Hematopoietic multipotent progenitor cell treated with erythropoietin and hydrocortisone succinate and interleukin-3 and kit ligand, for 8 days (in vitro differentiated cells): ENCODE results near the gene EPSTI1.

ENCODE experiments used
- DNase-seq: peaks from one replicate; pipeline ENCODE4 v3.0.0-alpha.2; 2015

EPSTI1 gene

GRCh38 chr13:42969565-42970172 lies 22.4 kb downstream of the EPSTI1 start:
- peak; percentile 84 for DNase-seq

- no peak for DNase-seq
These were observed 23.1 kb downstream of the EPSTI1 start for GRCh38 chr13:42968906-42969305.

DNA sequence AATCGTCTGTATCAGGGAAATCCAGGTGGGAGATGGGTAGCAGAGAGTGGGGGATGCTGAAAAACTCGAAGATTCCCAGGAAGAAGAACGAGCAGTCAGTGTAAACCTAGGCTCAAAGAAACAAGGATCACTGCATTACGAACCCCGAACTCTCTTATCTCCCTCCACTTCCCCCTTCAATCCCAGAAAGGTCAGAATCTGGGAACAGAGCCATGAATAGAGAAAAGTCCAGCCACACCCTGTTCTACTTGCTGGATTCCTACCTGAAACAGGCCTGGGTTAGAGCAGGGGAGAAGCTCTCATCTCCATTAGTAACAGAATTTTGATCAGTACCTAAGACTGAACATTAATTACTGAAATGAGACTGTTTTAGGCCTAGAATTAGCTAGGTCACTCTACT lies 24.4 kb downstream of the EPSTI1 start:
- no peak for DNase-seq

- no peak for DNase-seq
These were observed 26.8 kb downstream of the EPSTI1 start for GRCh38 chr13:42965281-42965680.

DNA sequence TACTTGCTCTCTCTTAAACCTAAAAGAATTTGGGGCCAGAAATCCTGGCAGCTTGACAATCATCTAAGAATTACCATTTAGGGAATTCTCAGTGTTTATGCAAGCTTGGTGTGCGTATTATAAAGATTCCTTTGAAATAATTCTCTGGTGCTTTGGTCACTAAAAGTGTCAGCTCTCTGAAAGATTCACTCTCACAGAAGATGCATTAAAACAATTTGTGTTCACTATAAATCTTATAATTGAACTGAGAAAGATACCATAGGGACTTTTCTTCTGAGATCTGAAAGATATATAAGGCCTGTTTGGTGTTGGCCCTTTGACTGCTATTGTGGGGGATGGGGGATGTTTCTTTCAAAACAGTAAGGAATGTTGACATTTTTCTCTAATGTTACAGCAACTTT lies 27.3 kb downstream of the EPSTI1 start:
- no peak for DNase-seq

GRCh38 chr13:42959615-42960014 lies 32.4 kb downstream of the EPSTI1 start:
- DNase-seq, result no peak

DNA sequence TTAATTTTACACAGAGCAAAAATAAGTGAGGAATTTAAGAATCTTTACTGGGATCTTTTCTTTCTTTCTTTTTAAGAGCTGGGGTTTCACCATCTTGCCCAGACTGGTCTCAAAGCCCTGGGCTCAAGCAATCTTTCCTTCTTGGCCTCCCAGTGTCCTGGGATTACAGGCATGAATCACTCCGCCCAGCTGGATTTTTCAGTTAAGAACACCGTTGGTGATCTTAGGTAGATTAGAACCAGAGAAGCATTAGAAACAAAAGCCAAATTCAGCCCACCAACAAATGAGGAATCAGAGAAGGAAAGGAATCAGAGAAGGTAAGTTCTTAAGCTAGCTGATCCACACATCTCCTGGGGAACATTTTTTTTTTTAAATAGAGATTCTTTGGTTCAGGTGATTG lies 34.2 kb downstream of the EPSTI1 start:
- DNase-seq, result no peak

- DNase-seq, result no peak
These were observed 41.9 kb downstream of the EPSTI1 start for GRCh38 chr13:42950181-42950580.

DNA sequence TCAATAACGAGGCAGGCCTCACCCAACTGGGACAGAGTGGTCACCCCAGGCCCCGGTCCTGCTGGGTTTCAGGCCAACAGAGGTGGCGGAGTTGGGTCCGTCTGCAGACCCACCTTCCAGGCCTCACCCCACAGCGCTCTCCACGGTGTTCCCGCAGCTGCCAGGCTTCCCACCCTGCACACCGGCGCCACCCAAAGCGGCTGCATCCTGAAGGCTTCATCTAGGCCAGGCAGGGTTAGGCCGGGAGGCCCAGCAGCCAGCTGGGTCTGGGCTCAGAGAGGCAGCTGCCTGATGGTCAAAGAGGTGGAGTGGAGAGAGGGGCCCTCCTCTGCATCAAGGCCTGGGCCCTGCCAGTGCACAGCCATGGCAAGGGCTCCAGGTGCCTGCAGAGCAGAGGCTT lies 44.1 kb downstream of the EPSTI1 start:
- DNase-seq, result no peak

DNA sequence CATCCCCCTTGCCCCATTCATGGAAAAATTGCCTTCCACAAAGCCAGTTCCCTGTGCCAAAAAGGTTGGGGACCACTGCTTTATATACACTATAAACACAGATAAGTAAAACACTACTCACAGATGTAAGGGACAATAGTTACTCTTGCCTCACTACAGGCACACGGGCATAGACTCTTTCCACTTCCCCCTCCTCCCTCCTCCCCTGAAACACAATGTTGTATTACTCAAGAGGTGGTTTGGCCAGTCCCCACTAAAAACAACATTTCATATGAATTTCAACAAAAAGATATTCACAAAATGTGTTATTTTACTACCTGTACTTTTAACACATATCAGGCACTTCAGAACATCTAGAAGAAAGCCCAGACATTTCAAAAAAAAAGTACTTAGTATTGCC lies 45.1 kb downstream of the EPSTI1 start:
- no peak for DNase-seq

GRCh38 chr13:42929886-42930535 lies 62.0 kb downstream of the EPSTI1 start:
- no peak for DNase-seq

GRCh38 chr13:42926555-42926954 lies 65.5 kb downstream of the EPSTI1 start:
- DNase-seq, result no peak

- DNase-seq, result no peak
These were observed 66.0 kb downstream of the EPSTI1 start for GRCh38 chr13:42926043-42926442.

- no peak for DNase-seq
These were observed 66.4 kb downstream of the EPSTI1 start for GRCh38 chr13:42925626-42926025.

GRCh38 chr13:42924344-42924743 lies 67.7 kb downstream of the EPSTI1 start:
- no peak for DNase-seq

DNA sequence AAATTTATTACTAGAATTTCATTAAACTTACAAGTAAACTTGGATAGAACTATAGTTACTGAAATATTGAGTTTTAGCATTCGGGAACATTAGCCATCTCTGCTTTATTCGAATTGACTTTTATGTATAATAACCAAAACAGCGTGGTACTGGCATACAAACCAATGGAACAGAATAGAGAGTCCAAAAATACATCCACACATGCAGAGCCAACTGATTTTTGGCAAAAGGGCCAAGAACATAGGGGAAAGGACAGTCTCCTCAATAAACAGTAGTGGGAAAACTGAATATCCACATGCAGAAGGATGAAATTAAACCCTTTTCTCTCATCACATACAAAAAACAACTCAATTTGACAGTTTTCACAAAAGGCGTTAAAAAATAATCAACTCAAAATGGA lies 84.3 kb downstream of the EPSTI1 start:
- DNase-seq, result no peak

DNA sequence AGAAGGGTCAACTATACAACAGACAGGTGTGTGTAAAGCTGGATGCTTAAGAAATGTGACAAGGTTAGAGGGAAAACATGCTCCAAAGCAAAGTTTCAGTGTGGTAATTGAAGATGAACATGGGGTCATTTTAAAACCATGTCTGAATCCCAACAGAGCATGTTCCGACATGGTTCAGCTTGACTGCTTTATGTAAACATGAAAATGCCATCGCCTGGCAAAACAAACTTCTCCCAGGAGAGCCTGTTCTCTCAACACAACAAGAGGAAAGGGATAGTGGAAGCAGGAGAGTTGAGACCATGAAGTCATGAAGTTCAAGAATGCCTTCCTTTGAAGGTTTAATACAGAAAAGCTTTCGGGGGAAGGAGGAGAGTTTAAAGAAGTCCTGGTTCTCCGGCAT lies 85.8 kb downstream of the EPSTI1 start:
- no peak for DNase-seq

- no peak for DNase-seq
These were observed 86.5 kb downstream of the EPSTI1 start for GRCh38 chr13:42905579-42905978.

- DNase-seq, result no peak
These were observed 92.8 kb downstream of the EPSTI1 start for GRCh38 chr13:42899266-42899665.

DNA sequence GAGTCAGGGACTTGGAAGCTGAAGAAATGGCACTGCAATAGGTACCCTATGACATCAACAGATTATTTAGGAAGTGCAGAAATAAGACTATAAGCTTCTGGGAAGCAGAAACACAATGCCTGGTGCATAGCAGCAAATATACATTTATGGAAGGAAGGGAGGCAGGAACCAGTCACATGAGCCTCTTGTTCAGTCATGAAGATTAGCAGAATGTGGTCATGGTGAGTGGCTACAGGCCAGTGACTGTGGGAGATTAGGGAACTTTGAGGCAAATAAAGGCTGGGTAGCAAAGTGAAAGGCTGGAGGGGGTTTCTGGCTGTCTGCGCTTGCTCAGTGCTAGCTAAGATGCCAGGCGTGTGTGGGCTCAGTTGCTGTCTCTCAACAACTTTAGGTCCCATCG lies 96.3 kb downstream of the EPSTI1 start:
- no peak for DNase-seq

GRCh38 chr13:42894765-42895243 lies 97.2 kb downstream of the EPSTI1 start:
- DNase-seq, result no peak

- no peak for DNase-seq
These were observed 98.8 kb downstream of the EPSTI1 start for GRCh38 chr13:42893214-42893671.

- no peak for DNase-seq
These were observed 99.3 kb downstream of the EPSTI1 start for GRCh38 chr13:42892760-42893159.

DNA sequence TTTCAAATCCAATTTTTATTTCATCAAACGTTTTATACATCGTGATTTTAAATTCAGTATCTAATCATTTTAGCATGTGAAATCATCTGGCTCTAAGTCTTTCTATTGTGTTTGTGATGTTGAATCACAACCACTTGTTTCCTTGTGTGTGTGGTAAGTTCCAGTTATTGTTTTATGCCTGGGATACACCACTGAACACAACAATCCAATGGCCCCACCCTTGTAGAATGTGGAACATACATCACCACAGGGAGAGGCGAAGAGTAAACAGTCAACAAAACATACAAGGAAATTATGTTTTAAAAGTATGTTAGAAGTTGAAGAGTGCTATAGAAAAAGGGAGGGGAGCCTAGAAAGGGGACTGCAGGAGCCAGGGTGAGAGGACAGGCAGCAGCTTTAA lies 100.5 kb downstream of the EPSTI1 start:
- no peak for DNase-seq

- DNase-seq, result no peak
These were observed 106.7 kb downstream of the EPSTI1 start for GRCh38 chr13:42885325-42885724.
